Measurements from ENCODE around the gene INTS7. TPM values are rescaled to one million over a fixed set of nuclear protein-coding genes. Genes with fewer than 3 reads are reported as not detected.

INTS7 gene
- total RNA-seq, 1 donor from 2014 or later = 9.5 TPM

GRCh38 chr1:211908951-211909350, 126.4 kb downstream of the INTS7 start:
- H3K9me3 ChIP-seq (replicated peaks) = no peaks in the 10 kb centered on the region
- H3K36me3 ChIP-seq = no peaks in the 10 kb centered on the region
- peaks cover 18% of the 10 kb centered on the region for H3K27me3 ChIP-seq (ENCODE audit: low read depth)
- H3K4me3 ChIP-seq = no peak overlapping the region
- no peak for TF ChIP-seq CTCF (IDR thresholded peaks at IDR 0.05; ENCODE audit: borderline replicate concordance)
- no peak for DNase-seq
- H3K27ac ChIP-seq (replicated peaks) = no peak overlapping the region
- no peaks in the 10 kb centered on the region for H3K4me1 ChIP-seq
- intact Hi-C loops (cut with micrococcal nuclease) = no loop called here

- intact Hi-C loops (cut with micrococcal nuclease) = no loop called here
- no peak for DNase-seq
- no peak for TF ChIP-seq CTCF (IDR thresholded peaks at IDR 0.05; ENCODE audit: borderline replicate concordance)
- peaks cover 18% of the 10 kb centered on the region for H3K27me3 ChIP-seq (ENCODE audit: low read depth)
- H3K27ac ChIP-seq (replicated peaks) = no peak overlapping the region
- no peaks in the 10 kb centered on the region for H3K36me3 ChIP-seq
- no peaks in the 10 kb centered on the region for H3K9me3 ChIP-seq (replicated peaks)
- no peaks in the 10 kb centered on the region for H3K4me1 ChIP-seq
- no peak overlapping the region for H3K4me3 ChIP-seq
These were observed 126.9 kb downstream of the INTS7 start for GRCh38 chr1:211908453-211908852.

- Histone ChIP-seq H3K36me3 (no peaks in the 10 kb centered on the region), H3K27ac (replicated peaks) (no peak overlapping the region), H3K4me3 (no peak overlapping the region), H3K9me3 (replicated peaks) (no peaks in the 10 kb centered on the region), H3K27me3 (ENCODE audit: low read depth) (peaks cover 8% of the 10 kb centered on the region), H3K4me1 (no peaks in the 10 kb centered on the region)
- no peak for TF ChIP-seq CTCF (IDR thresholded peaks at IDR 0.05; ENCODE audit: borderline replicate concordance)
- intact Hi-C loops (cut with micrococcal nuclease) = no loop called here
- no peak for DNase-seq
These were observed 131.7 kb downstream of the INTS7 start for GRCh38 chr1:211903490-211904245.

GRCh38 chr1:211902624-211903291, 132.6 kb downstream of the INTS7 start:
- Histone ChIP-seq H3K4me1 (no peaks in the 10 kb centered on the region), H3K36me3 (no peaks in the 10 kb centered on the region), H3K27me3 (ENCODE audit: low read depth) (peaks cover 8% of the 10 kb centered on the region), H3K9me3 (replicated peaks) (no peaks in the 10 kb centered on the region), H3K4me3 (no peak overlapping the region), H3K27ac (replicated peaks) (no peak overlapping the region)
- TF ChIP-seq CTCF (IDR thresholded peaks at IDR 0.05; ENCODE audit: borderline replicate concordance) = no peak
- no peak for DNase-seq
- intact Hi-C loops (cut with micrococcal nuclease) = no loop called here

- H3K4me1 ChIP-seq = no peaks in the 10 kb centered on the region
- no peak for TF ChIP-seq CTCF (IDR thresholded peaks at IDR 0.05; ENCODE audit: borderline replicate concordance)
- peaks cover 8% of the 10 kb centered on the region for H3K27me3 ChIP-seq (ENCODE audit: low read depth)
- no peak for DNase-seq
- no peak overlapping the region for H3K4me3 ChIP-seq
- no peaks in the 10 kb centered on the region for H3K9me3 ChIP-seq (replicated peaks)
- no peaks in the 10 kb centered on the region for H3K36me3 ChIP-seq
- no peak overlapping the region for H3K27ac ChIP-seq (replicated peaks)
- intact Hi-C loops (cut with micrococcal nuclease) = no loop called here
These were observed 133.4 kb downstream of the INTS7 start for GRCh38 chr1:211901945-211902344.

Data from left ventricle myocardium inferior (tissue), 1 donor.